H9 (cell line): ENCODE results near the gene GSE1. TPM values are rescaled to one million over a fixed set of nuclear protein-coding genes. Genes with fewer than 3 reads are reported as not detected.

Source experiments
- DNase-seq: peaks from one replicate; pipeline ENCODE4 v3.0.0-alpha.2; 2017
- H2AFZ ChIP-seq: one replicate; pipeline ENCODE4 v1.6.1; 2013; ENCODE audit warnings: mild to moderate bottlenecking, low read length, control low read depth, moderate library complexity
- H2AK5ac ChIP-seq: 2 replicates; pipeline ENCODE4 v1.6.1; 2013; ENCODE audit warnings: low read length, control low read depth, mixed read lengths; ENCODE audit not compliant: insufficient read length
- H2BK120ac ChIP-seq: one replicate; pipeline ENCODE4 v1.6.1; 2013; ENCODE audit warnings: low read depth, mild to moderate bottlenecking, low read length, control low read depth, inconsistent platforms; ENCODE audit not compliant: poor library complexity, severe bottlenecking
- H2BK12ac ChIP-seq: 2 replicates; pipeline ENCODE4 v1.6.1; 2013; ENCODE audit warnings: low read length, control low read depth, mixed read lengths, low read depth; ENCODE audit not compliant: insufficient read length
- H2BK15ac ChIP-seq: 2 replicates; pipeline ENCODE4 v1.6.1; 2013; ENCODE audit warnings: low read depth, low read length, control low read depth
- H2BK20ac ChIP-seq: one replicate; pipeline ENCODE4 v1.6.1; 2013; ENCODE audit warnings: low read depth, mild to moderate bottlenecking, low read length, control low read depth, inconsistent platforms; ENCODE audit not compliant: poor library complexity, severe bottlenecking
- H2BK5ac ChIP-seq: 2 replicates; pipeline ENCODE4 v1.6.1; 2013; ENCODE audit warnings: low read length, control low read depth, mixed read lengths; ENCODE audit not compliant: insufficient read length
- H3K14ac ChIP-seq: 2 replicates; pipeline ENCODE4 v1.6.1; 2013; ENCODE audit warnings: low read length, control low read depth; ENCODE audit not compliant: insufficient read depth
- H3K18ac ChIP-seq: 2 replicates; pipeline ENCODE4 v1.6.1; 2013; ENCODE audit warnings: low read depth, mild to moderate bottlenecking, mixed read lengths, low read length, control low read depth; ENCODE audit not compliant: insufficient read length
- H3K23ac ChIP-seq: 2 replicates; pipeline ENCODE4 v1.6.1; 2013; ENCODE audit warnings: low read length, control low read depth, mixed read lengths, low read depth; ENCODE audit not compliant: insufficient read length
- H3K23me2 ChIP-seq: 2 replicates; pipeline ENCODE4 v1.6.1; 2013; ENCODE audit warnings: low read depth, mild to moderate bottlenecking, mixed read lengths, low read length, control low read depth; ENCODE audit not compliant: insufficient read length, poor library complexity, severe bottlenecking
- H3K27ac ChIP-seq: 2 replicates; pipeline ENCODE4 v1.5.1; 2013; ENCODE audit warnings: low read length, control low read depth, mixed read lengths, low read depth; ENCODE audit not compliant: insufficient read length
- H3K27me3 ChIP-seq: 2 replicates; pipeline ENCODE4 v1.6.1; 2013; ENCODE audit warnings: low read length, control low read depth, inconsistent platforms; ENCODE audit not compliant: insufficient read depth
- H3K4ac ChIP-seq: 2 replicates; pipeline ENCODE4 v1.6.1; 2013; ENCODE audit warnings: low read depth, mild to moderate bottlenecking, control low read depth, inconsistent platforms, low read length, moderate library complexity
- H3K4me1 ChIP-seq: 2 replicates; pipeline ENCODE4 v1.6.1; 2013; ENCODE audit warnings: low read length, control low read depth, inconsistent platforms; ENCODE audit not compliant: insufficient read depth
- H3K4me2 ChIP-seq: 2 replicates; pipeline ENCODE4 v1.6.1; 2013; ENCODE audit warnings: low read length, control low read depth, mixed read lengths; ENCODE audit not compliant: insufficient read length, insufficient read depth
- H3K56ac ChIP-seq: 2 replicates; pipeline ENCODE4 v1.6.1; 2013; ENCODE audit warnings: low read depth, mild to moderate bottlenecking, mixed read lengths, low read length, control low read depth; ENCODE audit not compliant: insufficient read length
- H3K79me1 ChIP-seq: 2 replicates; pipeline ENCODE4 v1.6.1; 2013; ENCODE audit warnings: low read depth, mild to moderate bottlenecking, moderate library complexity, low read length, control low read depth, inconsistent platforms; ENCODE audit not compliant: insufficient read depth, poor library complexity, severe bottlenecking
- H3K79me2 ChIP-seq: 2 replicates; pipeline ENCODE4 v1.6.1; 2013; ENCODE audit warnings: low read length, control low read depth, inconsistent platforms; ENCODE audit not compliant: insufficient read depth
- H3K9ac ChIP-seq: 2 replicates; pipeline ENCODE4 v1.6.1; 2013; ENCODE audit warnings: low read length, control low read depth, mixed read lengths; ENCODE audit not compliant: insufficient read length; ENCODE audit errors: extremely low read depth
- H3K9me3 ChIP-seq: one replicate; pipeline ENCODE4 v1.6.1; 2013; ENCODE audit warnings: low read depth, low read length, inconsistent platforms; ENCODE audit not compliant: control insufficient read depth
- H3T11ph ChIP-seq: one replicate; pipeline ENCODE4 v1.6.1; 2013; ENCODE audit warnings: mild to moderate bottlenecking, low read length, control low read depth, inconsistent platforms
- H4K20me1 ChIP-seq: one replicate; pipeline ENCODE4 v1.6.1; 2013; ENCODE audit not compliant: control insufficient read depth, insufficient read length, insufficient read depth
- H4K5ac ChIP-seq: 2 replicates; pipeline ENCODE4 v1.6.1; 2013; ENCODE audit warnings: low read depth, mild to moderate bottlenecking, mixed read lengths, low read length, control low read depth; ENCODE audit not compliant: insufficient read length
- H4K8ac ChIP-seq: replicated peaks from 2 replicates; pipeline ENCODE4 v1.6.1; 2013; ENCODE audit warnings: low read length, control low read depth, mixed read lengths, low read depth; ENCODE audit not compliant: insufficient read length
- H4K91ac ChIP-seq: 2 replicates; pipeline ENCODE4 v1.6.1; 2013; ENCODE audit warnings: low read depth, mild to moderate bottlenecking, moderate library complexity, mixed read lengths, low read length, control low read depth; ENCODE audit not compliant: insufficient read length
- H3K27ac Mint-ChIP-seq, 3 experiments: 2 replicates in 2 of 3; 3 replicates in 1 of 3; pipeline ENCODE4 v1.8.0; 2020 to 2021; ENCODE audit warnings: mixed read lengths in 3 of 3, mild to moderate bottlenecking in 1 of 3, moderate library complexity in 1 of 3
- H3K27me3 Mint-ChIP-seq: 2 replicates; pipeline ENCODE4 v1.8.0; 2021; ENCODE audit warnings: low read depth, mild to moderate bottlenecking, moderate library complexity, mixed read lengths
- H3K36me3 Mint-ChIP-seq, 3 experiments: 2 replicates in 2 of 3; 3 replicates in 1 of 3; pipeline ENCODE4 v1.8.0; 2020 to 2021; ENCODE audit warnings: low read depth in 3 of 3, mixed read lengths in 3 of 3; ENCODE audit not compliant: insufficient read depth in 1 of 3
- H3K4me1 Mint-ChIP-seq, 2 experiments: 2 replicates each; pipeline ENCODE4 v1.8.0; 2020; ENCODE audit warnings: mixed read lengths in 2 of 2
- H3K4me3 Mint-ChIP-seq, 2 experiments: 2 replicates in 1 of 2; 3 replicates in 1 of 2; pipeline ENCODE4 v1.8.0; 2020 to 2021; ENCODE audit warnings: mild to moderate bottlenecking in 2 of 2, mixed read lengths in 2 of 2, moderate library complexity in 1 of 2
- H3K9me3 Mint-ChIP-seq, 2 experiments: 2 replicates in 1 of 2; 3 replicates in 1 of 2; pipeline ENCODE4 v1.8.0; 2020; ENCODE audit warnings: mild to moderate bottlenecking in 2 of 2, mixed read lengths in 2 of 2, moderate library complexity in 1 of 2
- CTCF ChIP-seq: fragments of 200-600 bp; sonication (generic); conservative IDR thresholded peaks from 3 replicates; pipeline ENCODE4 v1.8.0; 2021; ENCODE audit warnings: antibody characterized with exemption, mild to moderate bottlenecking
- WGBS: extraction: QIAGEN DNeasy Blood & Tissue Kit; methylation state at CpG from one replicate; pipeline ENCODE4 v1.1.7; 2013; ENCODE audit warnings: missing lambda C conversion rate, low lambda C conversion rate, mixed read lengths; ENCODE audit not compliant: insufficient read length; ENCODE audit errors: extremely low coverage; 5-methylcytosine and 5-hydroxymethylcytosine counted together
- total RNA-seq: library from RNA; stranded (reverse); gene quantifications from 2 replicates; pipeline ENCODE4 v1.2.1, GENCODE V29; 2021

GSE1 gene
- total RNA-seq, 1 experiment from 2014 or later, result 125 TPM

DNA sequence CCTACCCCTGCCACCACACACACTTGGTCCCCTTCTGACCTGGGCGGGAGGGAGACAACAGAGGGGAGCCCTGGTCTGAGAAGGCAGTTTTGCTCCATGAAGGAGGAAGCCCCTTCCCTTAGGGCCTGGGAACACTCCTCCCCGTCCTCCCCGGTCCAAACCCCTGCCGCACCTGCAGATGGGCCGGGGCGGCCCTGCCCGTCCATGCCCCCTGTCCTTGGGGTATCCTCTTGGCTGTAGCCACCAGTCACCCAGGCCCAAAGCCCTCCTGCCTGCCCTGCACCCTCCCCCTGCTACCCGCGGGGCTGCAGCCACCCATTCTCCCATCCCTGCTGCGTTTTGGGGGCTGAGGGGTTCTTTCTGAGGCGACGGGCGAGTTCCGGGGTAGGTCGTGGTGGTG, 33.9 kb downstream of the GSE1 start:
- Histone ChIP-seq H3K4ac (no peak overlapping the region), H3K9me3 (no peaks in the 10 kb centered on the region), H2BK120ac (no peak overlapping the region), H3K23me2 (no peaks in the 10 kb centered on the region), H3K9ac (no peak overlapping the region), H3K4me1 (no peaks in the 10 kb centered on the region), H4K20me1 (no peaks in the 10 kb centered on the region), H2BK12ac (no peak overlapping the region), H3K79me1 (peaks cover 7% of the 10 kb centered on the region), H3K14ac (no peak overlapping the region), H3K56ac (no peak overlapping the region), H2BK5ac (no peak overlapping the region), H3K4me2 (no peak overlapping the region), H4K8ac (no peak overlapping the region), H2AFZ (no peak overlapping the region), H2BK20ac (no peak overlapping the region), H2AK5ac (no peak overlapping the region), H3T11ph (no peak overlapping the region), H4K5ac (no peak overlapping the region), H4K91ac (no peak overlapping the region), H3K79me2 (peaks cover 2% of the 10 kb centered on the region; the same call in 1 of the 2 replicates), H3K18ac (no peak overlapping the region), H3K23ac (no peak overlapping the region), H3K27ac (no peak overlapping the region), H3K27me3 (no peaks in the 10 kb centered on the region), H2BK15ac (no peak overlapping the region)
- Mint-ChIP-seq H3K9me3 (no peaks in the 10 kb centered on the region), H3K36me3 (peaks cover 6 to 39% (median 31%) of the 10 kb centered on the region in 3 experiments; a peak in 6 of 7 replicates), H3K4me1 (peaks cover 0 to 12% of the 10 kb centered on the region in 2 experiments; a peak in 3 of 4 replicates), H3K4me3 (no peak overlapping the region), H3K27ac (no peak overlapping the region), H3K27me3 (no peaks in the 10 kb centered on the region)
- no CpG with 5 or more reads among the region's 15 CpGs for WGBS
- TF ChIP-seq CTCF, result no peak
- no peak for DNase-seq
